PC-9 (cell line): ENCODE results near the gene CACNB4.

ENCODE experiments used
- EZH2 ChIP-seq: fragments of 200-600 bp; sonication (generic); IDR thresholded peaks from 2 replicates; pipeline ENCODE4 v1.8.0; 2017; ENCODE audit warnings: antibody characterized with exemption, low read depth
- TF ChIP-seq, protein P1 (sequence below): fragments of 200-600 bp; sonication (generic); conservative IDR thresholded peaks from 2 replicates; pipeline ENCODE4 v1.6.1; 2017; ENCODE audit warnings: mixed run types, antibody characterized with exemption, mild to moderate bottlenecking, moderate library complexity

GRCh38 chr2:152071092-152071491 is 27.8 kb downstream of the CACNB4 start:
- TF ChIP-seq, protein P1, sequence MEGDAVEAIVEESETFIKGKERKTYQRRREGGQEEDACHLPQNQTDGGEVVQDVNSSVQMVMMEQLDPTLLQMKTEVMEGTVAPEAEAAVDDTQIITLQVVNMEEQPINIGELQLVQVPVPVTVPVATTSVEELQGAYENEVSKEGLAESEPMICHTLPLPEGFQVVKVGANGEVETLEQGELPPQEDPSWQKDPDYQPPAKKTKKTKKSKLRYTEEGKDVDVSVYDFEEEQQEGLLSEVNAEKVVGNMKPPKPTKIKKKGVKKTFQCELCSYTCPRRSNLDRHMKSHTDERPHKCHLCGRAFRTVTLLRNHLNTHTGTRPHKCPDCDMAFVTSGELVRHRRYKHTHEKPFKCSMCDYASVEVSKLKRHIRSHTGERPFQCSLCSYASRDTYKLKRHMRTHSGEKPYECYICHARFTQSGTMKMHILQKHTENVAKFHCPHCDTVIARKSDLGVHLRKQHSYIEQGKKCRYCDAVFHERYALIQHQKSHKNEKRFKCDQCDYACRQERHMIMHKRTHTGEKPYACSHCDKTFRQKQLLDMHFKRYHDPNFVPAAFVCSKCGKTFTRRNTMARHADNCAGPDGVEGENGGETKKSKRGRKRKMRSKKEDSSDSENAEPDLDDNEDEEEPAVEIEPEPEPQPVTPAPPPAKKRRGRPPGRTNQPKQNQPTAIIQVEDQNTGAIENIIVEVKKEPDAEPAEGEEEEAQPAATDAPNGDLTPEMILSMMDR: no peak
- no peak for TF ChIP-seq EZH2
